ENCODE results near the gene NPHP4. TPM values are rescaled to one million over a fixed set of nuclear protein-coding genes. Genes with fewer than 3 reads are reported as not detected.

Gene NPHP4
- total RNA-seq, 1 experiment from 2014 or later: 10.7 TPM

DNA sequence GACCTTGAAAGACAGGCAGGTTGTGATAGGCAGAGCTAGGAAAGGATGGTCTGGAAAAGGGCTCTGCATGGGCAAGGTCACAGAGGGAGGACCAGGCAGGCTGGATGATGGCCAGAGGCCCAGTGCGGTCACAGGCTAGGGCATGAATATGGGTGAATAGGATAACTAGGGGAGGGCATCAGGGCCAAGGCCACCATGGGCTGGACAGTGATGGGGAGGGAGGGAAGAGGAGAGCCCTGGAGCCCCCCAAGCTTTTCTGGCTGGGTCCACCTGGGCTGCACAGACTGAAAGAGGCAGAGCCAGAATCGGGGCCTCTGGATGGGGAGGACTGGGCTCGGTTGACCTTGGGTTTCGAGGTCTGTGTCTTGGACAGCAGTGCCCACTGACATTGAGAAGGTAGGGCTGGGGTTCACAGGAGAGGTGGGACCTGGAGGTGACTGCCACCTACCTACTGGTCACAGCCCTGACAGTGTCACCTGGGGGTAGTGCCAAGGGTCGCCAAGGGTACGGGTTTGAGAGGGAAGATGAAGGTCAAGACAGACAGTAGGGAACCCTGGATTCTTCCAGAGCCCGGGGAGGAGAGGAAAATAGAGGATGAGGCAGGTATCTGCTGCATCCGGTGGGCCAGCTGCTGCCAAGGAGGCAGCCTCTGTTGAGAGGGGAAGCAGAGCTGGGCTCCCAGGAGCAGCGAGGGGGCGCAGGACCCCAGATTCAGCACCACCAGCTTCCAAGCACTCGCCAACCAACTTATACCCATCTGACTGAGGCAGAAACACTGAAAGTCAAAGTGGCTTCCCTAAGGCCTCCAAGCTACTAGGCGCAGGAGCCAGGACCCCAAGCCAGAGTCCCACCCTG is 6.1 kb upstream of the NPHP4 start:
- Histone ChIP-seq H3K27me3 (no peaks in the 10 kb centered on the region), H3K36me3 (no peaks in the 10 kb centered on the region), H3K4me3 (no peak overlapping the region), H3K9me3 (no peaks in the 10 kb centered on the region)
- DNase-seq: no peak

DNA sequence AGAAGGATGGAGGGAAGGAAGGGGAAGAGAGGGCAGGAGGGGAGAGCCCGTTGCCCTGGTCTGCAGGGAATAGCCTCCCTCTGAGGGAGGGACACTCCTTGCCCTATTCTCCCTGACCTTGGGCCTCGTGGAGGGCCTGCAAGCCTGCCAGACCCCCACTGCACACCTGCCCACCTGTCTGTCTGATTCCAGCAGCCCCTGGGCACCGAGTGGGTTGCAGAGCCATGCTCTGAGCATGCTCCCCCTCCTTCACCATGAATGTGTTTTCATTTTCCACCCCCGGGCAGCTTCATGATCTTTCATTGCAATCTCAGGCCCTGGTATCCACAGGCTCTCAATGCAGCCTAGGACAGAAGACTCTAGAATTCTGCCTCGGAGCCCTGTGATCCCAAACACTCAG is 5.1 kb upstream of the NPHP4 start:
- no peak for DNase-seq
- no peaks in the 10 kb centered on the region for H3K36me3 ChIP-seq
- no peaks in the 10 kb centered on the region for H3K9me3 ChIP-seq
- H3K27me3 ChIP-seq: no peaks in the 10 kb centered on the region
- H3K4me3 ChIP-seq: no peak overlapping the region

DNA sequence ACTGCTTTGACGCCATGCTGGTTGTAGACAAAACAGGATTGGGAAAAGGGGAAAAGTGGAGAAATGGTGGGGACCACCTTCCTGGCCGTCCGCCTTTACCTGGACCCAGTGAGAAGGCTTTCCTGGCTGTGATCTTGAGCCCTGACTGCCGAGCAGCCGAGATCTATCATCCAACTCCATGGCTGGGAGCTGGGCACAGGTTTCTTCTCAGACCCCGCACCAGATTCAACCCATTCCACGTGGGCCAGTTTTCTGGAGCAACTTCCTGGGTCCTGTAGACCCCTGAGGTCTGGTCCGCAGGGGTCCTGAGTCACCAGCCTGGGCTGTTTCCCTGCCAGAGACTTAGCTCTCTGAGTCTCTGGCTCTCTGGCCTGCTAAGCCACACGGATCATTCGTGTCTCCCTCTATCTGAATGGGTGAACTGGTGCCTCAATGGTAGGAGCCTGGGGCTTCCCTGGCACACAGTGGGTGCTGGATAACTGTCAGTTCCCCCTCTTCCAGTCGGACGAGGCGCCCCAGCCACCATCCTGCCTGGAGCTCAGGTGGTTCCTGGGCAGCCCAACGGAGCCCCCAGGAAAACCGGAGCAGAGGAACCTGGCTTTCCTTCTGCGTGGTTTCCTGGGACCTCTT is 4.5 kb upstream of the NPHP4 start:
- DNase-seq: no peak
- no peaks in the 10 kb centered on the region for H3K27me3 ChIP-seq

DNA sequence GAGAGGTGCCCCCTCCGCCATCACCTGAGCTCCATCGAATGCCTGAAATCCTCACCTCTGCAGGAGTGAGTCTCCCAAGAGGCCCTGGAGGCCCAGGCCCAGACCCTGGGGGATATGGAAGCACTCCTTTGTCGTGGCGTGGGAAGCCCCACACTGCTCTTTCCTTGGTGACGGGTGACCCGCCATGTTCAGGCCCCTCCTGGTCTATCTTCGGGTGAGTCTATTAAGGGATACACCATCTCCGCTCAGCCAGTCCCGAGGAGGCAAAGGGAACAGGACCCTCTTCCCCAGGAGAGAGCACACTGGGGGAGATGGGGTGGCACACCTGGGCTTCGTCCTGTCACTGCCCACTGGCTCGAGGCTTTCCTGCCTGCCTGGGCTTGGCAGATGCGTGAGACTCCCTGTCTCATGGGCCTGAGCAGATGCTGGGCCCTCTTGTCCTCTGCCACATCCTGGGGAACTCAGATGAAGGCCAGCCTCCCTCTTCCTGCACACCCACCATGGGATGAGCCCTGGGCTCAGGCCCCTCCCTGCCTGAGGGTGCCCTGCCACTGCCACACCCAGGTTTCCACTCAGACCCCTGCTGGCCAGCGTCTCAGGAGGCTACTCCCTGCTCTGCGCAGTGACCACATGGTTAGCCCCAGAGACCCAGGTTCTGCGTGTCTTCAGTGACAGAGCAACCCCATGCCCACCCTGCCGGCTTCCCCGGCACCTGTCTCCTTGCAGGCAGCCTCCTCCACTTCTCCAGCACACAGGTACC is 3.8 kb upstream of the NPHP4 start:
- Histone ChIP-seq H3K36me3 (no peaks in the 10 kb centered on the region), H3K9me3 (no peaks in the 10 kb centered on the region), H3K27me3 (no peaks in the 10 kb centered on the region), H3K4me3 (no peak overlapping the region)
- no peak for DNase-seq

More for the DNA sequence above, 4.5 kb upstream of the NPHP4 start:
- H3K9me3 ChIP-seq: no peaks in the 10 kb centered on the region
- H3K4me3 ChIP-seq: no peak overlapping the region
- no peaks in the 10 kb centered on the region for H3K36me3 ChIP-seq

DNA sequence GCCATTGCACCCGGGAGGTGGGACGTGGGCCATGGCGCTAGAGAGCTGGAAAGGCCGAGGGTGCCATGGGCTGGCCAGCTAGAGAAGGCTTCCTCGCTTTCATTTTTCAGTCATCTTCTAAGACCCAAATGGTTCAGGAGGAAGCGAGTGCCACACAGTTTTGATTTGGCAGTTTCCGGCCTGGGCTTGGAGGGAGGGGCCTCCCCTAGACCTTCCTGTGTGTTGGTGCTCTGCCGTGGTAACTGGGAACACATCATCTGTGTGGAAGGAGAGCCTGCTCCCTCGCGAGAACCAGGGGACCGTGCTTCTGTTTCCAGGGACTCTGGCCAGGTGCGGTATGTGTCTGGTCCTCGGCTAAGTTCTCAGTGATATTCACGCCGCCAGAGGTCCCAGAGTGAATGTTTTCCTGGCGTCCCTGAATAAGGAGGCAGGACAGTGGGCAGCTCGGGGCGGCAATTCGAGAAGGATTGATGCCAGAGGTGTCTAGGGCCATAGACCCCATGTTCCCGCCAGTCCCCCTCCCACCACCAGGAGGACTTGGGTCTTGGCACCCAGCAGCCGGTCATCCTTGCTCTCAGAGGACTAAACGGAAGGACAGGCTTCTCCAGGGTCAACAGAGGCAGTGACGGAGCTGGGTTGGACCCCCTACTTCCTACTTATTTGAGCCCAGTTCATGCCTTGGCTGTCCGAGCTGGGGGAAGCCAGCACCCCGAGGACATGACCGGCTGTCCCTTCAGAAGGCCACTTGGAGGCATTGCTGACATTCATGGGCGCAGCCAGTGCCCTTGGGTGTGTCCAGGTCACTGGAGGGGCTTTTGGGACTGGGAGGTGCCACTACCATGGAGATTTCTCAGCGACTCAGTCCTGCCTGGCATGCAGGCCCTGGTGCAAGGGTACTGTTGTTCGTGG is 2.7 kb upstream of the NPHP4 start:
- no peaks in the 10 kb centered on the region for H3K9me3 ChIP-seq
- no peaks in the 10 kb centered on the region for H3K36me3 ChIP-seq
- DNase-seq: no peak
- no peaks in the 10 kb centered on the region for H3K27me3 ChIP-seq
- no peak overlapping the region for H3K4me3 ChIP-seq

DNA sequence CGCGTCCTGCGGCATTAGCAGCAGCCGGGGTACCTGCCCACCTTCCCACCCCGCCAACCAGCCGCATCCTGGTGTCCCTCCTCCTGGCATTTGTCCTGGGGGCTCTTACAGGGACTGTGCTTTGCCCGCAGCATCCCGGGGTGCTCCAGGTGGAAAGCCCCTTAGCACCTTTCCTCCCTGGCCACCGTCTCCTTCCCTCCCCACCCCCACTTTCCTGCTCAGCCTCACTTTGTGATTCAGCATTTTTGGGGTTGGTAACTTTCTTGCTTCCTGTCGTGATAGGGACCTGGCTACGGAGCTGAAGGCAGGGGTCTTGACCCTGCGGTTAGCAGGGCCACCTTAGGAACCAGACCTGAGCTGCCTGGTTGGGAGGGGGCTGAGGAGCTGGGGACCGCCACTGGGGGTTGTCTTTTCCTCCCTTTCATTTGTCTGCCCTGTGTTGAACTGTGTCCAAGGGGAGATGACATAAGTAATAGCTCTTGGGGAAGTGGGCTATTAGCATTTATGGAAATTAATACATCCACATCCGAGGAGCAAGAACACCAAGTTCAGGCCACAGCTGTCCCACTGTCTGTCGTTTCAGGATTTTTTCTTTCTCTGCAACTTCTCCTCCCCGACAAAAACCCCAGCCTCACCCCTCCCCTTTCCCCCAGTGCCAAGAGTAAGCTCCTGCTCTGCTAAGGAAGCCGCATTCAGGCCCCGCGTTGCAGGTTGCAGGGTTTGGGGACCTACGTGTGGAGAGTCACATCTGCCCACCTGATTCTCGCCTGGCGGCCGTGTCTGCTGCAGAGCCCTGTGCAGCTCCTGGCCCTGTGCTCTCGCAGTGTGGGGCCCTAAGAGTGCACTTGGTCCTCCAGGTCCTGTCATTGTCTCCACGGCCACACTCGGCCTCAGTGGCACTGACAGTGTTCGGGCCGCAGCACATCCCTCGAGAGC is 1.6 kb upstream of the NPHP4 start:
- Histone ChIP-seq H3K36me3 (no peaks in the 10 kb centered on the region), H3K27me3 (no peaks in the 10 kb centered on the region), H3K9me3 (no peaks in the 10 kb centered on the region), H3K4me3 (peak overlapping the region; percentile 86)
- no peak for DNase-seq

DNA sequence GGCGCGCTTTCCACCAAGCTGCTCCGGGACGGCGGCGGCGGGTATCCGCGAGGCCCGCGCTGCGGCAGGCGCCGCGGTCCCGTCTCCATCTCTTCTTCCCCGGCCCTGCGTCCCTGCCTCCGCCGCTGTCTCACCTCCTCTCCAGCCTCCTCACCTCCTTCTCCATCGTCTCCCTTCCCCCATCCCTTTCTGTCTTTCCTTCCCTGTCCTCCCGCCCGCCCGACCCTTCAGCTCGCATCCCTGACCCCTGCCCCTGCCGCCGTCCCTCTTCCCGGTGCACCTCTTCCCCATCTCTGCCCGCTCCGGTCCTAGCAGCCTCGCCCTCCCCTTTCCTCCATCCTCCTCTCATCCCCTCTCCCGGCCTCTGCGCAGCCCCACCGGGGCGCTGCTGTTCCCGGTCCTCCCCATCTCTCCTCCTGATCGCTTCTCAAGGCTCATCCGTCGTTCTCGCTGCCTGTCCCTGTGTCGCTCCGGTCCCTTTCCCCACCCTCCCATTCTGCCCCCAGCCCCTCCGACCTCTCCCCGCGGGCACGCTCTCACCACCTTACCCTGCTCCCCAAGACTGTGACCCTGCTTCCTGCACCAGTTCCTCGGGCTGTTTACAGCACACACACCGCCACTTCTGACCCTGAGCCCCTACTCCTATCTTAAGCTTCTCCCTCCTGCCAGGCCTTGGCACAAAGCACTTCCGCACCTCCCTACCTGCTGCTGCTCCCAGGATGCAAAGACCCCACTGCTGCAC is 760 bp upstream of the NPHP4 start:
- Histone ChIP-seq H3K9me3 (no peaks in the 10 kb centered on the region), H3K36me3 (no peaks in the 10 kb centered on the region), H3K4me3 (peak overlapping the region; percentile 86), H3K27me3 (no peaks in the 10 kb centered on the region)
- no peak for DNase-seq

DNA sequence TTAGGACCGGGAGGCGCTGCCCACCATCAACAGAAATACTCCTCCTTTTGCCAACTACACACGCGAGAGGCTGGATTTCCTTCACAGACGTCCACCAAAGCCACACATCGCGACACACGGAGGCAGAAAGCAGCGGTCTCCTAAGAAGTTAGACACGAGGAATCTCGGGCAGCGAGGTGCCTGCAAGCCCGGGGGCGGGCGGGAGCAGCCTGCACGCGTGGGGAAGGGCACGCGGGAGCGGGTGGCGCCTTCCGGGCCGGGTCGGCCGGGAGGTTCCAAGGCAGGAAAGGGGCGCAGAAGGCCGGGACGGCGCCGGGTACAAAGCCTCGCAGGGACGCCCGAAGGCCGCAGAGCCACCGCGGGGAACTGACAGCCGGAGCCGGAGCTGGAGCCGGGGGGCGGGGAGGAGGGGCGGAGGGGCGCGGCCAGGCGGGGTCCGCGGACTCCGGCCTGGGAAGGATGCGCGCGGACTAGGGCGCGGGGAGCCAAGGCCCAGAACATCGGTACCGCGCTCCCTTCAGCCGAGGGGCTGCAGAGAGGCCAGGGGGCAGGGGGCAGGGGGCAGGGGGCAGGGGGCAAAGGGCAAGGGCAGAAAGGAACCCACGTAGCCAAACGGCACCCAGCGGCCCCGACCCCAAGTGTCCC is 722 bp downstream of the NPHP4 start:
- peak overlapping the region; percentile 86 for H3K4me3 ChIP-seq
- H3K9me3 ChIP-seq: no peaks in the 10 kb centered on the region
- peak; percentile 39 for DNase-seq
- no peaks in the 10 kb centered on the region for H3K27me3 ChIP-seq
- H3K36me3 ChIP-seq: no peaks in the 10 kb centered on the region

DNA sequence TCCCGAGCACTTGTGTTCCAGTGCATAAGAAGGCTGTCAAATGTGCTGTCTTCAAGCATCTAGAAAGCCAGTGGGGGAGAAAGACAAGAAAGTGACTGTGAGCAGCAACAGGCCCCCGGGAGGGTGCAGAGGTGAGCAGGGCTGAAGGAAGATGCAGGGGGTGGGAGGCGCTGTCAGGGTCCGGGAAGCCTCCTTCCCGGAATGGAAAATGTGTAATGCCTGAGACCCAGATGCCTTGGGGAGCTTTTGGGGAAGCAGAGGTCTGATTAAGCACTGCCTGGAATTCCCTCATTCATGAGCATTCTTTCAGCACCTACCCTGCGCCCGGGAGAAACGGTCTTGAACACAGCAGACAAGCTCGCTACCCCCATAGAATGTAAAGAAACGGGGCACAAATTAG is 1.3 kb downstream of the NPHP4 start:
- Histone ChIP-seq H3K4me3 (peak overlapping the region; percentile 86), H3K36me3 (no peaks in the 10 kb centered on the region), H3K27me3 (no peaks in the 10 kb centered on the region), H3K9me3 (no peaks in the 10 kb centered on the region)
- DNase-seq: no peak

DNA sequence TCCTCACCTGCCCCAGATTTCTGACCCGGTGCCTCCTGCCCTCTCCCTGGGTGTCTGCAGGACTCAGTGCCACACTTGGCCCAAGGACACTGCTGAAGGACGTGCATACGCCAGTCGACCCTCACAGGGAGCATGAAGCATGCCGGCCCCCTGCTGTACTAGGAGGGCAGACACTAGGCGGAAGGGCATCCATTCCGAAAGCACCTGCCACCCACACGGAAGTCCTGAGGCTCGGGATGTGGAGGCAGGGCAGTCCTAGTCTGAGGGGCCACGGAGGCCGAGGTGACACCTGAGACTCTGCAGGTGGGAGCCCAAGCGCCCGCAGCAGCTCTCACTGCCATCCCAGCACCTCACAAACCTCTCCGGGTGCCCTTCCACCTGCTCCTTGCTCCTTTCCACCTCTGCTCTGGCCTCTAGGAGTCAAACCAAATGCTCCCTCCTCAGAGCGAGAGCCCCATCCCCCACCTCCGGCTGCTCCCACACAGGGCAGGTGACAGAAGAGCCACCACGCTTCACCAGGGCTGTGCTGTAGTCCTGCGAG is 2.4 kb downstream of the NPHP4 start:
- H3K36me3 ChIP-seq: peaks cover 2% of the 10 kb centered on the region; the same call in 1 of the 2 replicates
- H3K9me3 ChIP-seq: no peaks in the 10 kb centered on the region
- no peak overlapping the region for H3K4me3 ChIP-seq
- DNase-seq: no peak
- H3K27me3 ChIP-seq: no peaks in the 10 kb centered on the region

DNA sequence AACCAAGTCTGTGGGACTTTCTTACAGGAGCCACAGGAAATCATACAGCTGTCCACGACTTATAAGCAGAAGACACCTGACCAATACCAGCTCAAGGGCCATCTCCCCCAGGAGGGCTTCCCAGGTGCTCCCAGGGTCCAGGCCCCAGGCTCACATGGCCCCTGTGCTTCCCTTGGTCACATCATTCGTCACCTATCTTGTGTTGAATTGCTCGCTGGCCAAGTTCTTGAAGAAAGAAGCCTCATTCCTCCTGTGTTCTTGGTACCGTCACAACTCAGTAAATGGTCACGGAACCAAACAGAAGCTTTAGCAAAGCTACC is 3.0 kb downstream of the NPHP4 start:
- DNase-seq: no peak
- no peak overlapping the region for H3K4me3 ChIP-seq

DNA sequence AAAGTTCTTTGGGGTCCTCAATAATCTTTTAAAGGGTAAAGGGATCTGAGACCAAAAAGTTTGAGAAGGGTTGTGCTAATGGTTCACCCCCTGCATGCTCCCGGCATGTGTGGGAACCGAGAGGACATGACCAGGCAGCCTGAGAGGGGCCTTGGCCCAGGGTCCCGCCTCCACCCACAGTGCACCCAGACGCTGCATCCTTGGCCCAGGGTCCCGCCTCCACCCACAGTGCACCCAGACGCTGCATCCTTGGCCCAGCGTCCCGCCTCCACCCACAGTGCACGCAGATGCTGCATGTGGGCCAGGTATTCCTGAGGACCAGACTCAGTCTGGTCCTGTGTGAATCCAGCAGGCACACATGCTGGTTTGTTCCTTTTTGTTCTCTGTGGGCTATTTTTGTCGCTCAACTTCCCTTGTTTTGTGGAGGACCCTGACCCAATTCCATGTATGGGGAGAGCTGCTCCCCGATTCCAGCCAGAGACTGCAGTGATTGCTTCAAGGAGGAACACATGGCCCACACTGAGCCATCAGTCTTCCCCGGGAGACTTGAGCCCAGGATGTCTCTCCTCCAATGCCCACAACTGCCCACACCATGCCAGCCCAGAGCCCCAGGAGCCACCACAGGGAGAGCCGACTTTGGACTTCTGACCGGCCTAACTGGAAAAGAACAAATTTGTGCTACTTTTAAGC is 3.5 kb downstream of the NPHP4 start:
- Histone ChIP-seq H3K9me3 (no peaks in the 10 kb centered on the region), H3K27me3 (no peaks in the 10 kb centered on the region), H3K4me3 (no peak overlapping the region), H3K36me3 (peaks cover 5% of the 10 kb centered on the region; the same call in 1 of the 2 replicates)
- no peak for DNase-seq

More for the DNA sequence above, 3.0 kb downstream of the NPHP4 start:
- Histone ChIP-seq H3K36me3 (peaks cover 2% of the 10 kb centered on the region; the same call in 1 of the 2 replicates), H3K27me3 (no peaks in the 10 kb centered on the region), H3K9me3 (no peaks in the 10 kb centered on the region)

DNA sequence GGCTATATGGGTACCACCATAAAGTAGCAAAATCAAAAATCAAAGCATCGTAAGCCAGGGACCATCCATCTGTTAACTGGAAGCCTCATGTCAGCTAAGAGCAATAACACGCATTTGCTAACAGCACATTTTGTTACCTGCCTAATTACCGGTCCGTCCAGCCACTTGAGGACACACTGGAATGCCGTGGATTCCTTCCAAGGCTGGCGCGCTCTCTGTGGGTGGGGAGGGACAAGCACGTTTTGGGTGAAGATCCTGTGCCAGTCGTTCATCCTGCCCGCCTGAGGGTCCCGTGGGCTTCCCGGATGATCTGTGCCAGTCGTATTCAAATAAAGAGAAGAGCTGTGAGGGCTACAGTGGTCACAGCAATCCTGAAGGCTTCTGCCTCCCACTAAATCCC is 6.2 kb downstream of the NPHP4 start:
- H3K36me3 ChIP-seq: peaks cover 10% of the 10 kb centered on the region; the same call in 1 of the 2 replicates
- H3K9me3 ChIP-seq: no peaks in the 10 kb centered on the region
- no peak for DNase-seq
- no peak overlapping the region for H3K4me3 ChIP-seq
- no peaks in the 10 kb centered on the region for H3K27me3 ChIP-seq

DNA sequence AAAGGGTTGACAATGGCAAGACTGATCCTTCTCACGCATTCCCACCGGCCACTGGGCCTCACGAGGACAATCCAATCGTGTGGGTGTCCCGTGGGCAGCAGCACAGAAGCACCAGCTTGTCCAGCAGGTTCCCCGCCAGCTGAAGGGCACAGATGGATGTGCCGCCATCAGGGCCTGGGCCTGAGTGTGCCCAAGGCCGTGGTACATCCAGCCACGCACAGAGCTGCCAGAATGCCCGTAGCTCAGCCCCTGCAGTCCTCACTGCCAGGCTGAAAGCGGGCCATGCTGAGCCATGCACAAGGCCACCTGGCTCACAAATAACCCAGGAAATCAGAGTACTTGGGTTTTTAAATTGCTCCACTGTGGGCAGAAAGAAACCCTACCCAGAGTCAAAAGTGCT is 7.0 kb downstream of the NPHP4 start:
- DNase-seq: no peak
- Histone ChIP-seq H3K27me3 (no peaks in the 10 kb centered on the region), H3K4me3 (no peak overlapping the region), H3K9me3 (no peaks in the 10 kb centered on the region), H3K36me3 (peaks cover 10% of the 10 kb centered on the region; the same call in 1 of the 2 replicates)

Measured in MG63 (cell line).